ENCODE measurements around the gene PRF1.
"Not testable (repeated sequence)": the region's sequence is repeated elsewhere in the genome, so short reads cannot be mapped to it uniquely, and the experiment has no call there.

DNA sequence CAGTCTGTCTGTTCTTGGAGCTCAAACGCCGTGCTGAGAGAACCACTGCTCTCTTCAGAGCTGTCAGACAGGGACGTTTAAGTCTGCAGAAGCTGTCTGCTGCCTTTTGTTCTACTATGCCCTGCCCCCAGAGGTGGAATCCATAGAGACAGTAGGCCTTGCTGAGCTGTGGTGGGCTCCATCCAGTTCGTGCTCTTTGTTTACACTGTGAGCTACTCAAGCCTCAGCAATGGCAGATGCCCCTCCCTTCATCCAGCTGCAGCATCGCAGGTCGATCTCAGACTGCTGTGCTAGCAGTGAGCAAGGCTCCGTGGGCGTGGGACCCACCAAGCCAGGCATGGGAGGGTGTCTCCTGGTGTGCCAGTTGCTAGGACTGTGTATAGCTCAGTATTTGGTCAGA lies 42.4 kb upstream of the PRF1 start:
- TF ChIP-seq, protein P1, sequence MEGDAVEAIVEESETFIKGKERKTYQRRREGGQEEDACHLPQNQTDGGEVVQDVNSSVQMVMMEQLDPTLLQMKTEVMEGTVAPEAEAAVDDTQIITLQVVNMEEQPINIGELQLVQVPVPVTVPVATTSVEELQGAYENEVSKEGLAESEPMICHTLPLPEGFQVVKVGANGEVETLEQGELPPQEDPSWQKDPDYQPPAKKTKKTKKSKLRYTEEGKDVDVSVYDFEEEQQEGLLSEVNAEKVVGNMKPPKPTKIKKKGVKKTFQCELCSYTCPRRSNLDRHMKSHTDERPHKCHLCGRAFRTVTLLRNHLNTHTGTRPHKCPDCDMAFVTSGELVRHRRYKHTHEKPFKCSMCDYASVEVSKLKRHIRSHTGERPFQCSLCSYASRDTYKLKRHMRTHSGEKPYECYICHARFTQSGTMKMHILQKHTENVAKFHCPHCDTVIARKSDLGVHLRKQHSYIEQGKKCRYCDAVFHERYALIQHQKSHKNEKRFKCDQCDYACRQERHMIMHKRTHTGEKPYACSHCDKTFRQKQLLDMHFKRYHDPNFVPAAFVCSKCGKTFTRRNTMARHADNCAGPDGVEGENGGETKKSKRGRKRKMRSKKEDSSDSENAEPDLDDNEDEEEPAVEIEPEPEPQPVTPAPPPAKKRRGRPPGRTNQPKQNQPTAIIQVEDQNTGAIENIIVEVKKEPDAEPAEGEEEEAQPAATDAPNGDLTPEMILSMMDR (IDR thresholded peaks at IDR 0.05): not testable (repeated sequence)
- TF ChIP-seq POLR2A (IDR thresholded peaks at IDR 0.05): not testable (repeated sequence)

Data from esophagus squamous epithelium (tissue), 4 donors.